HK-2 (cell line): Measurements from ENCODE around the gene BORCS8.

Experiments
- DNase-seq: peaks from one replicate; pipeline ENCODE4 v3.0.0-alpha.2; 2018; ENCODE audit not compliant: unreplicated experiment

The BORCS8 gene

DNA sequence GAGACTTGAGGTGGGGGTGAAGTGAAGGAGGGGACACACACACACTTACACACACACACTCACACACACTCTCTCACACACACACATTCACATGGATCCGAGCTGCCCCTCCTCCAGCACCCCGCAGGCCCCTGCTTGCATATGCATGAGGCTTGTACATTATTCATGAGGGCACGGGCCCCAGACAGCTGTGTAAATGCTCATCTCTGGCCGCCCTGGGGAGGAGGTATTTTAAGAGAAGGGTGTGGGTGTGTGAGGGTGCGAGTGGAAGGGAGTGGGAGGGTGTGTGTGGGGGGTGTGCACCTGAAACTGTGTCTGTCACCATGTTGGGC, 22.2 kb upstream of the BORCS8 start:
- no peak for DNase-seq

DNA sequence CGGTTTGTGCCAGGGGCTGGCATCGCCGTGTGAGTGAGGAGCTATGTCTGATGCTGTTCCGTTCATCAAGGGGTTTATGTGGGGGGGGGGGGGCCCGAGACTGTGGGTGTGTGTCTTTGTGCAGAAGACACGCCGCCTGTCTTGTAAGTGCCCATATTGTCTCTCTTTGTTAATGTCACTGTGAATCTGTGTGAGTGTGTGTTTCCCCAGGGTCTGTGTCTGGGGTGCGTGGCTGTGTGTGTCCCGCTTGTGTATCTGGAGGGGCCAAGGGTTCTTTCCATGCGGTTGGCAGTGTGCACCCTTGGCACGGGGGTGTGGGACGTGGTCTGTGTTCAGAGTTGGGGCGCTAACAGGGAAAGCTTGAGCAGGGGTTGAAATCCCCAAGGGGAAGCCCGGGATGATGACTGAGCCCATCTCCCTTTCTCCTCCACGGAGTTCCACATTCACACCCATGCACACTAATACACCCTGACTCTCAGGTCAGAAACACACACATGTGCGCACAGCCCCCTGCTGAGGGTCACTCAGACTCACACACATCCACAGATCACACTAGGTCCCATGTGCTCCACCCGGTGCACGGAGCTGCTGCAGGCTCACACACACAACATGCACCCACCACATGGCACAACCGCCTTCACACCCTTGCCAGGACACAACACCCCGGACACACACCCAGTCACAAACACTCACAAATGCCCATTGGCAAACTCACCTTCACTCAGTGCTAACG, 21.6 kb upstream of the BORCS8 start:
- no peak for DNase-seq

DNA sequence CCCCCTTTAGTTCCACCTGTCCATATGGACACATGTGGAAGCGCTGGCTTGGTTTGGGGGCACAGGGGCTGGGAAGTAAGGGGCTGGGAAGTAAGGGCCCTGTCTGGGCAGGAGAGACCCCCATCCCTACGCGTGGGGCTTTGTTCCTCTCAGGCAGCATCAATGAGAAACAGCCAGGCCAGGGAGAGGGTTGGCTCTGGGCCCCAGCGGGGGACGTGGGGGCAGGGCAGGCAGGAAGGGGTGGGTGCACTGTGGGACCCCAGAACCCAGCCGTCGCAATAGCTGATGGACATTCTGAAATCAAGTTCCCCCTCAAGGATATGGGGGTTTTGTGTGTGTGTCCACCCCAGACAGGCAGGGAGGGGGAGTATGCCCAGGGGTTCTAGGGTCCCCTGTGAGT, 21.0 kb upstream of the BORCS8 start:
- DNase-seq = no peak

- DNase-seq = no peak
Observed at GRCh38 chr19:19211499-19212420, 19.8 kb upstream of the BORCS8 start, which contains the start of gene NCAN. TSS of gene NCAN (plus strand) at chr19:19211958. CDS start at chr19:19216954, 4,996 bp downstream.

- no peak for DNase-seq
Observed at GRCh38 chr19:19209372-19209771, 17.4 kb upstream of the BORCS8 start.

- DNase-seq = no peak
Observed at GRCh38 chr19:19207637-19208572, 16.0 kb upstream of the BORCS8 start.

- no peak for DNase-seq
Observed at GRCh38 chr19:19206938-19207337, 15.0 kb upstream of the BORCS8 start.

GRCh38 chr19:19205416-19206410, 13.8 kb upstream of the BORCS8 start:
- no peak for DNase-seq

DNA sequence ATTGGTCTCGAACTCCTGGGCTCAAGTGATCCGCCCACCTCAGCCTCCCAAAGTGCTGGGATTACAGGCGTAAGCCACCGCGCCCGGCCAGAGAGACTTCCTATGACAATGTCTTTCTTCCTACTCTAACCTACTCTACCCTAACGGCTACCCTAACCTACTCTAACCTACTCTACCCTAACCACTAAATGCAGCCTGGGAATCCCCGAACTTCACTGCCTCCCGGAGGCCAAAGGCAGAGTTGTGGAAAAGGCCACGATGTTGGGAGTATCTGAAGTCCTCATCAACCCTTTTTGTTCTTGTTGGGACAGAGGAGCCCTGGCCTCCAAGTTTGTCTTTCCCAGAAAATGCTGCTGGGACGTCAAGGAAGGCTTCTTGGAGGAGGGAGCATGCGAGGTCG, 12.2 kb upstream of the BORCS8 start:
- no peak for DNase-seq

DNA sequence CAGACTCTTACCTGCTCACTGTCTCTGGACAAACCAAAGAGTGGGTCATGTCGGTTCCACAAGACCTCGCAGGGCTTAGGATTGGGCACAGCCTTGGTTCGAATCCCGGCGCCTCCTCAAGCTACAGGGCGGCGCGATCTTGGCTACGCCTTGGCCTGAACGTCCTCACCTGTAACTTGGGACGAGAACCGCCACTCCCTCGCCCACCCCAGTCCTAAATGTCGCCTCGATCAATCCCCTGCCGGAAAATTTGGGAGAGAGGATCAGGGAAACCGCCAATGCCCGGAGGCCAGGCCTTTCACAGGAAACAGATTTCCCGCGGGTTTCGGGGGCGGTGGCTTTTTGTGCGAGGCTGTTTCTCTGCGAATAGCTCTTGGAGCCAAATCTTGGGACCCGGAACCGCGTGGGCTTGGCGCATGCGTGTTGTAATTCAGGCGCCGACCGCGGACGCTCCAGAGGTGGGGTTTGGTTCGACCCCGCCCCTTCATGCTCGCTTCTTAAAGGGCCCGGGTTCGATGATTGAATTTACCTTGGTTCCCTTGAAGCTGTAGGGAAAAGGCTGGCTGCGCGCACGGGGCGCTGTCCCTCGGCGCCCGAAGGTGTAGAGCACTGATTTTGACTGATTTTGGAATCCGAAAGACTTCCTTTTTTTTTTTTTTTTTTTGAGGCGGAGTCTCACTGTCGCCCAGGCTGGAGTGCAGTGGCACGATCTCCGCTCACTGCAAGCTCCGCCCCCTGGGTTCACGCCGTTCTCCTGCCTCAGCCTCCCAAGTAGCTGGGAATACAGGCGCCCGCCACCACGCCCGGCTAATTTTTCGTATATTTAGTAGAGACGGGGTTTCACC, 11.3 kb upstream of the BORCS8 start, which contains the start of gene NR2C2AP:
Gene NR2C2AP (minus strand): TSS at position 403 of the 845 bp plus-strand sequence. CDS start 354 bp downstream, at position 49.
- peak; percentile 94 for DNase-seq

GRCh38 chr19:19202707-19203011, 10.7 kb upstream of the BORCS8 start:
- DNase-seq = no peak

DNA sequence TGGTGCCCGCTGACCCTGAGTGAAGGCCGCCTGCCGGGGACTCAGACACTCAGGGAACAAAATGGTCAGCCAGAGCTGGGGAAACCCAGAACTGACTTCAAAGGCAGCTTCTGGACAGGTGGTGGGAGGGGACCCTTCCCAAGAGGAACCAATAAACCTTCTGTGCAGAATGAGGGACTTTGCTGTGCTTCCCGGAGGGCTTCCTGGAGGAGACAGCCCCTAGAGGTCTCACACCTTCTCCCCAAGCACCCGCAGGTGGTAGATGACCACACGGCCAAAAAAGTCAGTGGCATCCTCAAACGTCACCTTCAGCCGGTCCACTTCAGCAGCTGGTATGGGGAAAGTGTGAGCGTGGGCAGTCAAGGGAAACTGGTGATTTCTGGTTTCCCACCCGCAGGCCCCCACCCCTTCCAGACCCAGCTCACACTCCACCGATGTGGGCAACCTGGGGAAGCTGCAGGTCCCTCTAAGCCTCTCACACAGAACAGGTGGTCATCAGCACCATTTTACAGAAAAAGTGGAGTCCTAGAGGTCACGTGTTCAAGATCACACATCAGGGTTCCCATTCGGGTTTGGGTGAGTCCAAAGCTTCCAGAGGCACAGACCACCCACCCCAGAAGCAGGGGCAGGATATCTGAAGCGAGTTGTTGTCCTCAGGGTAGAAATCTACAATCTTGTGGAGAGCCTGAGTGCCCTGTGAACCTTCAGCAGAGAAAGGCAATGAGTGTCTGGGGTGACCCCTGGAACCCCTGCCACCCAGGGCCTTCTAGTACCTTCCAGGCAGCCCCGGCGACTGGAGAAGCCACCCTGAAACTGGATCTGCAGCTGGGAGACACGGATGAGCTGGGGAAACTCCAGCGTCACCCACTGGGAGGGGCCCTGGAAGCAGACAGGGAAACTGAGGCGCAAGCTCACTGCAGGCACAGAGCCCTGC, 10.0 kb upstream of the BORCS8 start:
- DNase-seq = no peak

- DNase-seq = no peak
Observed at GRCh38 chr19:19193926-19194325, 2.0 kb upstream of the BORCS8 start.

DNA sequence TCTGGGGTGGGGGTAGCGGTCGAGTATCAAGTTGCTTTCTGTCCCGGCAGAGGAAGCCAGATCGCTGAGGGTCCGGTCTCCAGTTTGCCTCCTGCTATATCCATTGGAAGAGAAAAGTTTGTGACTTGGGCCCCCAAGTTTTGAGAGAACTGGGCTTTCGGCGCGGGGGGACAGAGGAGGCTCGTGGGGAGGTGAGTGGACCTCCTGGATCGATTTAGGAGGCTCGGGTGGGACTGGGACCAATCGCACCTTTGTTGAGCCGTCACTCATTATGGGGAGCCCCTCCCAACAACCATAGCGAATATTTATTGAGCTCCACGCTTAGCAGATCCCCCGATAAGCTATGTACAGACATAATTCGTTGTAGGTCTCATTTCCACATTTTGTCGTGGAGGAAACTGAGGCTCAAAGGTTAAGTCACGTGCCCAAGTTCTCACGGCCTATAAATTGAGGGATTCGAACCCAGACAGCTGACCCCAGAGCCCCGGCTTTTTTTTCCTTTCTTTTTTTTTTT, 1.0 kb upstream of the BORCS8 start:
- DNase-seq = no peak

GRCh38 chr19:19191768-19192077, 229 bp downstream of the BORCS8 start:
- DNase-seq = no peak

GRCh38 chr19:19186742-19187141, 5.2 kb downstream of the BORCS8 start:
- no peak for DNase-seq

- DNase-seq = peak; percentile 49
Observed at GRCh38 chr19:19185853-19186740, 5.9 kb downstream of the BORCS8 start.
